Activated T-cell treated with anti-CD3 and anti-CD28 coated beads, Interleukin-2, amount 50 U/mL, for 72 hours (primary cell): ENCODE data around the gene MYO16. TPM values are rescaled to one million over a fixed set of nuclear protein-coding genes. Genes with fewer than 3 reads are reported as not detected.
"Not testable (repeated sequence)": the region's sequence is repeated elsewhere in the genome, so short reads cannot be mapped to it uniquely, and the experiment has no call there.

Experiments used
- ATAC-seq, 2 donors: fragments of 150-1000 bp; cut with Tn5 transposase; replicated peaks in 1 of 2; 2 replicates each; pipeline ENCODE4 v1.10.0; 2021; ENCODE audit warnings: moderate library complexity in 2 of 2, mild to moderate bottlenecking in 1 of 2
- DNase-seq, 2 donors: peaks; one replicate each; pipeline ENCODE4 v3.0.0; 2021 to 2022; ENCODE audit warnings: mixed read lengths in 1 of 2
- H3K27ac Mint-ChIP-seq: one replicate; pipeline ENCODE4 v1.8.0; 2022; ENCODE audit warnings: mild to moderate bottlenecking, moderate library complexity, mixed read lengths
- H3K27me3 Mint-ChIP-seq: one replicate; pipeline ENCODE4 v1.8.0; 2022; ENCODE audit warnings: low read depth, mixed read lengths
- H3K36me3 Mint-ChIP-seq, 2 donors: one replicate each; pipeline ENCODE4 v1.8.0; 2022; ENCODE audit warnings: mixed read lengths in 2 of 2, mild to moderate bottlenecking in 1 of 2; ENCODE audit not compliant: insufficient read depth in 2 of 2
- H3K4me1 Mint-ChIP-seq: one replicate; pipeline ENCODE4 v1.8.0; 2022; ENCODE audit warnings: low read depth, mixed read lengths
- H3K4me3 Mint-ChIP-seq, 2 donors: one replicate each; pipeline ENCODE4 v1.8.0; 2022; ENCODE audit warnings: mild to moderate bottlenecking in 2 of 2, mixed read lengths in 2 of 2, moderate library complexity in 2 of 2
- H3K9me3 Mint-ChIP-seq, 2 donors: one replicate each; pipeline ENCODE4 v1.8.0; 2022; ENCODE audit warnings: mixed read lengths in 2 of 2
- total RNA-seq, 2 donors: library from RNA; stranded (reverse); gene quantifications; one replicate each; pipeline ENCODE4 v1.2.3, GENCODE V29; 2022

MYO16 gene
- total RNA-seq, 2 donors from 2014 or later: not detected

DNA sequence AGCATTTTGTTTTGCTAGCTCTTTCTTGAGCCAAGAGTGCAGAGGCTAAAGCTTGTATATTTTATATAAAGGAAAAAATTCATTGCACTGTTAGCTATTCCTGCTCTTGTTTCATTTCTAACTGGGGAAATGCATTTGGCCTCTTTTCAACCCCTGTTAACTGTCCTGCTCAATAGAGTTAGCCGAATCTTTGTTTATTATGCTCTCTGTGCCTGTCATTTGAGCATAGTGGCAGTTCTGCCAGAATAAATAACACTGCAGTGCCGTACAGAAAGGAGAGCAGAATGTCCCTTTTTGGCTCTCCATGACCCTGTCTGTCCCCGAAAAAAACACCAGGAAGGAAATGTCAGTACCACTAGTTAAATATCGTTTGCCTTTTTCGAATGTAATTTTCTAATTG, 350.8 kb downstream of the MYO16 start:
- no peak overlapping the region for H3K4me3 Mint-ChIP-seq
- H3K9me3 Mint-ChIP-seq: no peaks in the 10 kb centered on the region
- no peak for DNase-seq
- H3K36me3 Mint-ChIP-seq: no peaks in the 10 kb centered on the region
- ATAC-seq: no peak
- H3K27me3 Mint-ChIP-seq: peaks cover 51% of the 10 kb centered on the region
- H3K27ac Mint-ChIP-seq: no peak overlapping the region
- no peaks in the 10 kb centered on the region for H3K4me1 Mint-ChIP-seq

DNA sequence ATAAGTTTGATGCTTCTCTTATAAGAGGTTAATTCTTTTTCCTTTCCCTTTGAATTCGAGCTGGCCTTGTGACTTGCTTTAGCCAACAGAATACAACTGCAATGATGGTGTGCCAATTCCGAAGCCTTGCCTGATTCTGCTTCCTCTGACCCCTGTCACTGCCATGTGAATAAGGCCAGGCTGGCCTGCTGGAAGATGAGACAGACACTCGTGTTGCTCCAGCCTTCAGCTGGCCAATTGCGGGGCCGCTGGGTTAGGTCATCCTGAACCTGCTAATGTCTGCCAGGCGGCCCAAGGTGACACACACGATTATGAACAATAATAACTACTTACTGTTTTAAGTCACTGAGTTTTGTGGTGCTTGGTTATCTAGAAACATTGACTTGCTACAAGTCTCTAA, 352.0 kb downstream of the MYO16 start:
- Mint-ChIP-seq H3K9me3 (peaks cover 0 to 2% of the 10 kb centered on the region in 2 donors), H3K4me3 (no peak overlapping the region), H3K27ac (no peak overlapping the region), H3K27me3 (peaks cover 44% of the 10 kb centered on the region), H3K4me1 (no peaks in the 10 kb centered on the region), H3K36me3 (no peaks in the 10 kb centered on the region)
- no peak for DNase-seq
- ATAC-seq: no peak

DNA sequence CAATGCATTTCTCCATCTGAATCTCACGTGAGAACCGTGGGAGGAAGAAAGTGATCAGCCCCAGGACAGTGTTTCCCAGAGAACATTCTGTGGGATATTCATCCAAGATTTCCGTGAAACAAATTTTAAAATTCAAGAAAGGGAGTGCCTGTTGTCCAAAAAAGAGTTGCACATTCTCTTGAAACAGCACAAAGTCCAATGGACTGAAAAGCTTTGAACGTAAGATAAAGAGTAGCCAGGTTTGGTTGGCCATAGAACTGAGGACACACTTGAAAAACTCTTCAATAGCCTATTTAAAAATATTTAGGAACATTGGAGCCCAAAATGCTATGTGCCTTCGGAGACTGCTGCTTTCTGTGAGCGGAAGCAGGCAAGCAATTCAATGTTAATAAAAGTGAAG, 353.9 kb downstream of the MYO16 start:
- no peak overlapping the region for H3K4me3 Mint-ChIP-seq
- no peak overlapping the region for H3K27ac Mint-ChIP-seq
- H3K9me3 Mint-ChIP-seq: peaks cover 0 to 2% of the 10 kb centered on the region in 2 donors
- no peak for DNase-seq
- H3K27me3 Mint-ChIP-seq: peaks cover 33% of the 10 kb centered on the region
- ATAC-seq: no peak
- no peaks in the 10 kb centered on the region for H3K4me1 Mint-ChIP-seq
- no peaks in the 10 kb centered on the region for H3K36me3 Mint-ChIP-seq

DNA sequence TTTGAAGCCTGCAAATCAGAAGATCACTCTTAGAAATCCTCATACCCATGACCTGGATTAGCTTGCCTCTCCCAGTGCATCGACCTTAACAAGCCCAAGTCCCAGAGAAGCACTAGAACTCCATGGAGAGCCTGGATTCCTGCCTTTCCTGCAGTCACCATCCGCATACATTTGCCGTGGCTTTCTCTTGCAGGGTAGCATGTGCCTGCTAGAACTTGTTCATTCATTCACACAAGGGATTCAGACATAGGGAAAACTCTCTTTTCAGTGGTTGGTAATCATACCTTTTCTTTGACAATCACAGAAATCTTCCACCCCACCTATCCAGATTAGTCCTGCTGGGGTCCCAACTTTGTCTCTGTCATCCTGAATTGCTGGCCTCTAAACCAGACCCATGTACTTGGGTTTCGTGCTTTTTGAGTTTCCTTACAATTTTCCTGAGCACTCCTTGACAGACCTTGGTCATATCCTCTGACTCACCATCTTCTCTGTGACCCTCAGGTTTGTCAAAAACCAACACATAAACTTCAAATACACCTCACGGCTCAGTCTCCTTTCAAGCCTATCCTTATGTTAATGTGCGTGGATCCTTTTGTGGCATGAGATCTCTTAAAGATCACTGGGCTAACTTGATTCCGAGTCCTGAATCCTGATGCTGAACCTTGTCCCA, 355.0 kb downstream of the MYO16 start:
- Mint-ChIP-seq H3K9me3 (peaks cover 0 to 2% of the 10 kb centered on the region in 2 donors), H3K27me3 (peaks cover 22% of the 10 kb centered on the region), H3K36me3 (no peaks in the 10 kb centered on the region), H3K4me3 (no peak overlapping the region), H3K4me1 (no peaks in the 10 kb centered on the region), H3K27ac (no peak overlapping the region)
- ATAC-seq (no peak), DNase-seq (no peak)

DNA sequence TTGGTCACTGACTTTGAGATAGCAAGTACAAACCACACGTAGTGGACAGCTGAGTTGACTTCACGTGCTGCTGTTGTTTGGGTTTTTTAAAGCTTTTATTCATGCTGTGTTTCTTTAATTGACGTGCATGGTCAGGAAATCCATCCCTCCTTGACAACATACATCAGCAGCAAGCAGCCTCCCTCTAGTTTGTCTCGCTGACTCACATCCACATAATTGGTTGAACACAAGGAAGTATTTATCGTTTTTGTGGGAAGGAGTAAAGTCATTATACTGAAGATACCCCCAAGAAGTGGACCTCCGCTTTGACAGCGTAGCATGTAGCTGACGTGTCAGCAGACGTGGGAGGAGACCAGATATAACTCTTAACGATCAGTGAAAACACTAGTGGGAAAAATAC, 355.8 kb downstream of the MYO16 start:
- no peak for DNase-seq
- Mint-ChIP-seq H3K4me1 (no peaks in the 10 kb centered on the region), H3K4me3 (no peak overlapping the region), H3K9me3 (peaks cover 0 to 2% of the 10 kb centered on the region in 2 donors), H3K27ac (no peak overlapping the region), H3K27me3 (peaks cover 20% of the 10 kb centered on the region), H3K36me3 (no peaks in the 10 kb centered on the region)
- no peak for ATAC-seq

DNA sequence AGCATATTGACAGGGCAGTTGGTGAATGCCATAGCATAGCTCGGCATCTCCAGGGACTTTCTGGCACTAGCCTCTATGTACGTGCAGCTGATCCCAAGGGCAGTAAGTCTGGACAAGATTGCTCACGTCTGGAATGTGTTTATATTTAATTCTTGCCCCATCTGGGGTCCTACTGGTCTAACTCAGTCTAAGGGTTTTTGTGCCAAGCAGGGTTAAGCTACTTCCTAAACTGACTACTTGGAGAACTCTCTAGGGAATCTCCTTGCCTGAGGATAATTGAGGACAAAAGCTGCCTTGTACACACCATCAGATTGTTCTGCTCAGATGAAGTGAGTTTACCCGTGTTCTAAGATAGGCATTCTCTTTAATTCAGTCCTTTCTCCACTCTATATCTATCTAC, 358.1 kb downstream of the MYO16 start:
- Mint-ChIP-seq H3K36me3 (no peaks in the 10 kb centered on the region), H3K4me1 (no peaks in the 10 kb centered on the region), H3K27ac (no peak overlapping the region), H3K9me3 (peaks cover 0 to 2% of the 10 kb centered on the region in 2 donors), H3K27me3 (peaks cover 10% of the 10 kb centered on the region), H3K4me3 (no peak overlapping the region)
- ATAC-seq (no peak), DNase-seq (no peak)

DNA sequence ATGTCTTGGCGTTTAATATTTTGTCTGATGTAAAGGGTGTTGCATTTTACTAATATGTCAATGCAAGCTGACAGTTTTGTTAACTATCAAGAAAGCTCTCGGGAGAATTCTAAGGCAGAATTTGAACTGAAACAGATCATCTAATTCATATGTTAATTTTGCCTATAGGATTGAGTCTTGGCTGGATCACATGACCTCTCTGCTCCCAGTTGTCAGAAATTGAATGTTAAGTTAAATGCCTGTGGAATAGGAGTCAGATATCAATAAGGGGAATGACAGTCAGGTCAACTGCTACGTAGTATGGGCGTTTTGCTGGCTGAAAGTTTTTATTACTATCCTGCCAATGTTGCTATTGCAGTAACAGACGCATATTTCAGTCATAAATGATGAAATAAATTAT, 358.5 kb downstream of the MYO16 start:
- Mint-ChIP-seq H3K9me3 (peaks cover 0 to 2% of the 10 kb centered on the region in 2 donors), H3K4me3 (no peak overlapping the region), H3K27me3 (peaks cover 9% of the 10 kb centered on the region), H3K36me3 (no peaks in the 10 kb centered on the region), H3K4me1 (no peaks in the 10 kb centered on the region), H3K27ac (no peak overlapping the region)
- DNase-seq (no peak), ATAC-seq (no peak)

DNA sequence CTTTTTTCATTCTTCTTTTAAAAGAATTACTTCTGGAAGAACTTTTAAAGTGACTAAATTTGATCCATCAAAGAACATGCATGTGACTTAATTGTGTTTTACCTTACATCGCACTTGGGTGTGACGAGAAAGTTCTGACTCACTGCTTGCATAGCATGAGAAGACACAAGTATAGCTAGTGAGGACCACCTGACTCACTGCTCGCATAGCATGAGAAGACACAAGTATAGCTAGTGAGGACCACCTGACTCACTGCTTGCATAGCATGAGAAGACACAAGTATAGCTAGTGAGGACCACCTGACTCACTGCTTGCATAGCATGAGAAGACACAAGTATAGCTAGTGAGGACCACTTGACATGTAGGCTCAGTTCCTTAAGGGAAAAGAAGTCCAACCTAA, 362.0 kb downstream of the MYO16 start:
- H3K9me3 Mint-ChIP-seq, H3K4me1 Mint-ChIP-seq, DNase-seq, H3K36me3 Mint-ChIP-seq, H3K27ac Mint-ChIP-seq, H3K4me3 Mint-ChIP-seq, H3K27me3 Mint-ChIP-seq, ATAC-seq: not testable (repeated sequence)

DNA sequence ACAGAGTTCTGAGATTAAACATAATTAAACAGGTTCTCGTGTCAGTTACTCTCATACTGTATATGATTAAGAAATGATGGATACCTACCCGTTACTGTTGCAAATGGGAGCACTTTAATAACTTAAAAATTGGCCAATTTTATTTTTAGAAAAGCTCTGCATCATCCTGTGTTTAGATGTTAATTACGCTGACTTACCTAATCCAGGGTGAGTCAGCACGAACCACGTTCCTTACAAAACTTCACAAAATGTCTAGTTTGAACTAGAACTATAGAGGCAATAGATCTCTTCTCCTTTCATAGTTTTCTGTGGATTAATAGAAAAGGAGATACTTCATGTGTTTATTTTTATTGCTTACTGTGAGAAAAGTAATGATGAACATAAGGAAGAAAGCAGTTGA, 363.9 kb downstream of the MYO16 start:
- DNase-seq (no peak), ATAC-seq (no peak)
- Mint-ChIP-seq H3K27ac (no peak overlapping the region), H3K27me3 (no peaks in the 10 kb centered on the region), H3K9me3 (peaks cover 0 to 1% of the 10 kb centered on the region in 2 donors), H3K4me3 (no peak overlapping the region), H3K36me3 (no peaks in the 10 kb centered on the region), H3K4me1 (no peaks in the 10 kb centered on the region)

DNA sequence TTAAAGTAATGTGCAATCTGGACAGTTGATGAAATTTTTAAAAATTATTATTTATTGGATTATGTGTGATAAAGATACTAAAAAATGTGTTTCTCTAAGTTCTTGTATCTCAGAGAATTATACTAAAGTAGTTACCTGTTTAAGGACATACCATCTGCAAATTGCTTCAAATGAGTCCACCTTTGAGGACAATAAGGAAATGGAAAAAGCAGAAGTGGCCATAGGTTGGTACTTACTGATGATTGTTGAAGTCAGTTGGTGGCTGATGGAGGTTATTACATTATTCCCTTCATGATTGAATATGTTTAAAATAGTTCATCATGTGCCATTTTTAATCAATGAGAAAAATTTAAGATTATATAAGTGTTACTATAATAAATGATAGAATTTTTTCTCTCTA, 367.0 kb downstream of the MYO16 start:
- ATAC-seq (no peak), DNase-seq (no peak)
- H3K9me3 Mint-ChIP-seq: peaks cover 0 to 1% of the 10 kb centered on the region in 2 donors
- H3K4me1 Mint-ChIP-seq: no peaks in the 10 kb centered on the region
- H3K36me3 Mint-ChIP-seq: no peaks in the 10 kb centered on the region
- no peaks in the 10 kb centered on the region for H3K27me3 Mint-ChIP-seq
- no peak overlapping the region for H3K27ac Mint-ChIP-seq
- H3K4me3 Mint-ChIP-seq: no peak overlapping the region

DNA sequence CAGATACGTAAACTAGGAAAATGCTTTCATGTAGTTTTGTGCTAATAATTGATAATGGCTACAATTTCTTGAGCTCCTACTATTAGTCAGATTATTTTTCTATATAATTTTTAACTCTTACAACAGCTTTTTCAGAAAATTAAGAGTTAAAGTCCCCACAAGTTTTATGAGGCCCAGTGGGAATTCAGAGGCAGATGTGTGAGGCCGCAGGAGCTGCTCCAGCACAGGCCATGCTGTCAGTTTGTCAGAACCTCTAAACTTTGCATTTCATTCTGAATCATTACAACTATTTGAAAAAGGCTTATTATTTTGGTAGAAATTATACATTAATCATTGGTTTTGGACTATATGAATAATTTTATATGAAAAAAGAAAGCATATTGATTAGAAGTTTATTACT, 370.8 kb downstream of the MYO16 start:
- Mint-ChIP-seq H3K27ac (no peak overlapping the region), H3K36me3 (no peaks in the 10 kb centered on the region), H3K9me3 (peaks cover 0 to 1% of the 10 kb centered on the region in 2 donors), H3K4me1 (no peaks in the 10 kb centered on the region), H3K27me3 (no peaks in the 10 kb centered on the region), H3K4me3 (no peak overlapping the region)
- ATAC-seq (no peak), DNase-seq (no peak)

DNA sequence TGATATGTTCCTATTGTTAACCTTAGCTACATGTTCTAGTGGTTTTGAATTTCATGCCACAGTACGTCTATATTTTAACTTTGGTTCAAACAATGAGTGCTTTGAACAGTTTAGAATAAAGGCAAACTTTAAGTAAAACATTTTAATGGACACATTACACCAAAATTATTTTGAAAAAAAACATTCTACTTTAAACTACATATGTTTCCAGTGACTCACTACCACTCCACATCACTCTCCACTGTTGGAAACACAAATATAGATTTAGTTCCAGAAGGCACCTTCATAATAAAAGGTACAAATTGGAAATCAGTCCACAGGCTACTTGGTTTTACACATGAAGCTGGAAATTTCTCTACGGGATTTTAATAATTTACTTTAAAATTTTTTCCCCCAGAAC, 373.5 kb downstream of the MYO16 start:
- H3K27ac Mint-ChIP-seq: no peak overlapping the region

DNA sequence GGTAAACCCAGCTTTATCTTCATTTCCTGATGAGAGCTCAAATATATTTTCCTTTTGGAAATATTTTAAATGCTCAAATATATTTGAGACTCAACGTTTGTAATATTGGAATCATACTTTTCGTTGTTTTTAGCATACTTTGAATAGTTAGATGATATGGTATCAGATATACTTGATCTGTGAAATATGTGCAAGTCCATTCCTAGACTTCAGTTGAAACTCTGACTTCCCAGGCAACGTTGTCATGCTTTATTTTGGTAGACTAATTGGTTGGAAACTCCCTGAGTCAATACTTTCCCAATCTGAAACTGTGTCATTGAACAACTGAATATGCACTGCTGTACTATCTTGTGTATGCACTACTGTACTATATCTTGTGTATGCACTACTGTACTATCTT, 378.5 kb downstream of the MYO16 start:
- Mint-ChIP-seq H3K4me1 (no peaks in the 10 kb centered on the region), H3K4me3 (no peak overlapping the region), H3K36me3 (no peaks in the 10 kb centered on the region), H3K9me3 (peaks cover 0 to 2% of the 10 kb centered on the region in 2 donors), H3K27ac (no peak overlapping the region), H3K27me3 (peaks cover 6% of the 10 kb centered on the region)
- DNase-seq: no peak
- ATAC-seq: no peak

More for the DNA sequence above, 373.5 kb downstream of the MYO16 start:
- Mint-ChIP-seq H3K9me3 (peaks cover 0 to 2% of the 10 kb centered on the region in 2 donors), H3K36me3 (no peaks in the 10 kb centered on the region), H3K27me3 (peaks cover 6% of the 10 kb centered on the region), H3K4me3 (no peak overlapping the region), H3K4me1 (no peaks in the 10 kb centered on the region)
- DNase-seq (no peak), ATAC-seq (no peak)

DNA sequence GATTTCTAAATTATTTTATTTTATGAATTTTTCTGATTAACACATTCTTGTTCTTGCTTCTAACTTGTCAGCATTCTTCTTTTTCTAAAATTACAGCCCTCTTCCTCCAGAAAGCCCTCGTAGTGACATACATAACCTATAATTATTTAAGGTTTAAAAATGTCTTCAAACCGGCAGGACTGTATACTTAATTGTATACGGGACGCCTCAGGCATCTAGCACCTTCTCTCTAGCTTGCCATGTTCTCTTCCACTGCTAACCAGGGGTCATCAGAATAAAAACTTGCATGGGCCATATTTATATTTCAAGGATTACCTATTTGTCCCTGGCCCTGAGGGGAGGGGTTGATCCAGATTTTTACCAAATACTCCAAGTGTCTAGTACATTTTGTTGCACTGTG, 380.3 kb downstream of the MYO16 start:
- Mint-ChIP-seq H3K4me3 (no peak overlapping the region), H3K9me3 (peaks cover 0 to 6% of the 10 kb centered on the region in 2 donors), H3K27ac (no peak overlapping the region), H3K4me1 (no peaks in the 10 kb centered on the region), H3K36me3 (no peaks in the 10 kb centered on the region), H3K27me3 (peaks cover 6% of the 10 kb centered on the region)
- ATAC-seq (no peak), DNase-seq (no peak)
